ENCODE results near the gene ENG.

GRCh38 chr9:127873886-127874285 is 19.4 kb upstream of the ENG start:
- no peak for TF ChIP-seq CTCF (IDR thresholded peaks at IDR 0.05)
- TF ChIP-seq REST (IDR thresholded peaks at IDR 0.05; ENCODE audit: insufficient read depth in 1 of 2, low read depth in 2 of 2, low read length in 1 of 2), result no peak
- TF ChIP-seq POLR2AphosphoS5 (IDR thresholded peaks at IDR 0.05; ENCODE audit: low read depth, low read length), result no peak
- no peak for TF ChIP-seq SIN3A (IDR thresholded peaks at IDR 0.05; ENCODE audit: borderline replicate concordance, insufficient read depth, low read depth, low read length)
